Measurements from ENCODE around the gene MRPS35.

- TF ChIP-seq, protein P1, sequence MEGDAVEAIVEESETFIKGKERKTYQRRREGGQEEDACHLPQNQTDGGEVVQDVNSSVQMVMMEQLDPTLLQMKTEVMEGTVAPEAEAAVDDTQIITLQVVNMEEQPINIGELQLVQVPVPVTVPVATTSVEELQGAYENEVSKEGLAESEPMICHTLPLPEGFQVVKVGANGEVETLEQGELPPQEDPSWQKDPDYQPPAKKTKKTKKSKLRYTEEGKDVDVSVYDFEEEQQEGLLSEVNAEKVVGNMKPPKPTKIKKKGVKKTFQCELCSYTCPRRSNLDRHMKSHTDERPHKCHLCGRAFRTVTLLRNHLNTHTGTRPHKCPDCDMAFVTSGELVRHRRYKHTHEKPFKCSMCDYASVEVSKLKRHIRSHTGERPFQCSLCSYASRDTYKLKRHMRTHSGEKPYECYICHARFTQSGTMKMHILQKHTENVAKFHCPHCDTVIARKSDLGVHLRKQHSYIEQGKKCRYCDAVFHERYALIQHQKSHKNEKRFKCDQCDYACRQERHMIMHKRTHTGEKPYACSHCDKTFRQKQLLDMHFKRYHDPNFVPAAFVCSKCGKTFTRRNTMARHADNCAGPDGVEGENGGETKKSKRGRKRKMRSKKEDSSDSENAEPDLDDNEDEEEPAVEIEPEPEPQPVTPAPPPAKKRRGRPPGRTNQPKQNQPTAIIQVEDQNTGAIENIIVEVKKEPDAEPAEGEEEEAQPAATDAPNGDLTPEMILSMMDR (IDR thresholded peaks at IDR 0.05) = no peak
- TF ChIP-seq POLR2A (IDR thresholded peaks at IDR 0.05) = no peak
- TF ChIP-seq EP300 (IDR thresholded peaks at IDR 0.05) = no peak
- TF ChIP-seq POLR2AphosphoS5 (IDR thresholded peaks at IDR 0.05) = no peak
These were observed 75.4 kb downstream of the MRPS35 start for GRCh38 chr12:27785882-27786570.
